Naive B cell (primary cell): ENCODE results near the gene OBI1. TPM values are rescaled to one million over a fixed set of nuclear protein-coding genes. Genes with fewer than 3 reads are reported as not detected.

Experiments used
- ATAC-seq, 2 donors: fragments of 150-1000 bp; cut with Tn5 transposase; 2 replicates each; pipeline ENCODE4 v1.10.0; 2021; ENCODE audit warnings: low read depth in 2 of 2, mild to moderate bottlenecking in 2 of 2, moderate library complexity in 2 of 2
- DNase-seq: peaks from one replicate; pipeline ENCODE4 v3.0.0; 2022
- H3K27ac Mint-ChIP-seq, 6 donors: one replicate each; pipeline ENCODE4 v1.8.0; 2020 to 2022; ENCODE audit warnings: mild to moderate bottlenecking in 6 of 6, mixed read lengths in 6 of 6, moderate library complexity in 5 of 6, inconsistent platforms in 2 of 6
- H3K27me3 Mint-ChIP-seq, 3 donors: one replicate each; pipeline ENCODE4 v1.8.0; 2021 to 2022; ENCODE audit warnings: mixed read lengths in 3 of 3, mild to moderate bottlenecking in 1 of 3
- H3K36me3 Mint-ChIP-seq, 2 donors: one replicate each; pipeline ENCODE4 v1.8.0; 2020 to 2022; ENCODE audit warnings: mixed read lengths in 2 of 2, inconsistent platforms in 1 of 2, mild to moderate bottlenecking in 1 of 2
- H3K4me1 Mint-ChIP-seq, 3 donors: one replicate each; pipeline ENCODE4 v1.8.0; 2020 to 2022; ENCODE audit warnings: mixed read lengths in 3 of 3, inconsistent platforms in 1 of 3, mild to moderate bottlenecking in 1 of 3, moderate library complexity in 1 of 3
- H3K4me3 Mint-ChIP-seq, 8 donors: one replicate each; pipeline ENCODE4 v1.8.0; 2020 to 2022; ENCODE audit warnings: mild to moderate bottlenecking in 8 of 8, mixed read lengths in 8 of 8, moderate library complexity in 8 of 8, inconsistent platforms in 2 of 8
- H3K9me3 Mint-ChIP-seq, 7 donors: one replicate each; pipeline ENCODE4 v1.8.0; 2020 to 2022; ENCODE audit warnings: mixed read lengths in 7 of 7, mild to moderate bottlenecking in 5 of 7, inconsistent platforms in 2 of 7, moderate library complexity in 1 of 7
- polyA plus RNA-seq, 6 donors: library from polyadenylated mRNA; unstranded; fragments of 300-500 nt; fragmentation: Illumina TruSeq; gene quantifications; one replicate each; pipeline ENCODE4 v1.2.3, GENCODE V29; 2021; ENCODE audit warnings: low read depth in 6 of 6

The OBI1 gene
- polyA plus RNA-seq, 6 donors from 2014 or later: 1.00 to 18.5 (median 15.3) TPM

DNA sequence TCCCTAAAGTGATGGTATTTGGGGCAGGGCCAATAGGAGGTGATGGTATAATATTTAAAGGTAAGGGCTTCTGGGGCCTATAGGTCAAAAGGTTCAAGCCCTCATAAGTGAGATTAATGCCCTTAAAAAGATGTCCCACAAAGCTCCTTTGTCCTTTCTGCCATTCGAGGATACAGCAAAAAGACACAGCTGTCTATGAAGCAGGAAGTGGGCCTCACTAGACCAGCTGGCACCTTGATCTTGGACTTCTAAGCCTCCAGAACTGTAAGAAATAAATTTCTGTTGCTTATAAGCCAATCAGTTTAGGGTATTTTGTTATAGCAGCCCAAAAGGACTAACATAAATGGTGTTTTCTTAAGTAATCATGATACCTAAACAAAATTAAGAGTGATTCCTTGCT is 28.4 kb downstream of the OBI1 start:
- no peak for ATAC-seq
- no peaks in the 10 kb centered on the region for H3K9me3 Mint-ChIP-seq
- H3K36me3 Mint-ChIP-seq: peaks cover 55 to 64% of the 10 kb centered on the region in 2 donors
- H3K4me3 Mint-ChIP-seq: no peak overlapping the region
- peaks cover 0 to 3% (median 0%) of the 10 kb centered on the region in 3 donors for H3K4me1 Mint-ChIP-seq
- no peak for DNase-seq
- no peak overlapping the region for H3K27ac Mint-ChIP-seq
- no peaks in the 10 kb centered on the region for H3K27me3 Mint-ChIP-seq

DNA sequence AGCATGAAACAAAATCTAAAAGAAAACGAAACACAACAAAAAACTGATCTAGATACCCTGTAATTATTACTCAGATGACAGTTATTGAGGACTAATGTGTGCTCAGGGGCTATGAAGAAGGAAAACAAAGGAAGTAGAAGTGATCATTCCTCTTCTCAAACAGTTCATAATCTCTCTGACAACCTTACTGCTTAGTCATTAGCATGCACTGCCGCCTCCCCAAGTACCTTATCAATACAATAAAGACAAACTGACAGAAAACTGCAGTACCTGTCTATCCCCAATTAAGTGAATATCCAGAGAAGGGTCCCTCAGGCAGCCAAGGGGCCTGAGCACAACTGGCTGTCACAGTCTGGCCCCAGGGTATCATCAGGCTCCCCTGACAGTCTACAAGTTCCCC is 33.6 kb downstream of the OBI1 start:
- Mint-ChIP-seq H3K9me3 (no peaks in the 10 kb centered on the region), H3K27ac (peak overlapping the region in 2 of 6 donors; percentile 15 to 36), H3K4me3 (no peak overlapping the region), H3K27me3 (no peaks in the 10 kb centered on the region), H3K4me1 (peaks cover 0 to 5% (median 0%) of the 10 kb centered on the region in 3 donors), H3K36me3 (peaks cover 38 to 56% of the 10 kb centered on the region in 2 donors)
- DNase-seq (no peak), ATAC-seq (no peak)

DNA sequence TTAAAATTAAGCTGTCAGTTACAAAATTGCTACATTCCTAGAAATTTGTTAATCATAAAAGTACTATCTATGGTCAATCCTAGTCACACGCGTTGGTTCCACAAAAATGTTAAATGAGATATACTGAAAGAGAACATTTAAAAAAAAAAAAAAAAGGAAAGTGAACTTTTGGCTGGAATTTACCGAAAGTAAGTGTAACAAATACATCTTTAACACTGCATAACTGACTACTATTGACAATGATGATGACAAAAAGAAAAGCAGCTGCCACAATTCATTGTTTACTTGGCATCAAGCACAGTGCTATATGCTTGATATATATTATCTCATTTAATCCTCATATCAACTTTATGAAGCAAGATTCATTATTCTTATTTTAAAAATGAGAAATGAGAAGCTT is 35.8 kb downstream of the OBI1 start:
- Mint-ChIP-seq H3K4me1 (peaks cover 0 to 5% (median 0%) of the 10 kb centered on the region in 3 donors), H3K36me3 (peaks cover 32 to 46% of the 10 kb centered on the region in 2 donors), H3K9me3 (no peaks in the 10 kb centered on the region), H3K27me3 (no peaks in the 10 kb centered on the region), H3K27ac (no peak overlapping the region), H3K4me3 (no peak overlapping the region)
- ATAC-seq (no peak), DNase-seq (no peak)

DNA sequence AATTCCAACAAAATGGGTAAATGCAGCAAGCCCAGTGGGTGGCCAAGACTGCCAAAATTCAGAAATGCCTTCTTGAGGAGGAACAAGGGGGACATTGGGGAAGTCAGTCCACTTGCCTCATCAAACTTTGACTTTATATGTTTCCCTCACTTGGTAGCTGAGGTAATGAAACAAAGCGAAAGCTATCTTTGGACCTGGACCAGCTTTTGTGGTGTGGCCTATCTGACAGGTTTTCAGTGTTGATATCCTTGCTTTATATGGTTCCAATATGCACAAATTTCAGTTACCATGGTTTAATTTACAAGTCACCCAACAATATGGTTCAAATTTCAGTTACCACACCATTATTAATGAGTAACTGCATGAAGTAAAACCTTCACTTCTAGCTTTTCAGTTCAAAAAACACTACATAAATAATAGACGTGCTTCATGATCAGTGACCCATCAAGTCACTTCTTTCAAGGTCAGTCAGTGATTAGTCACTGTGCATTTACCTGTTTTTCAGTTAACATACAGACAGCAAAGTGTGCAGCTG is 38.0 kb downstream of the OBI1 start:
- DNase-seq: no peak
- H3K9me3 Mint-ChIP-seq: no peaks in the 10 kb centered on the region
- H3K27me3 Mint-ChIP-seq: no peaks in the 10 kb centered on the region
- no peak for ATAC-seq
- H3K27ac Mint-ChIP-seq: no peak overlapping the region
- peaks cover 29 to 49% of the 10 kb centered on the region in 2 donors for H3K36me3 Mint-ChIP-seq
- H3K4me3 Mint-ChIP-seq: no peak overlapping the region
- H3K4me1 Mint-ChIP-seq: peaks cover 0 to 5% (median 0%) of the 10 kb centered on the region in 3 donors

DNA sequence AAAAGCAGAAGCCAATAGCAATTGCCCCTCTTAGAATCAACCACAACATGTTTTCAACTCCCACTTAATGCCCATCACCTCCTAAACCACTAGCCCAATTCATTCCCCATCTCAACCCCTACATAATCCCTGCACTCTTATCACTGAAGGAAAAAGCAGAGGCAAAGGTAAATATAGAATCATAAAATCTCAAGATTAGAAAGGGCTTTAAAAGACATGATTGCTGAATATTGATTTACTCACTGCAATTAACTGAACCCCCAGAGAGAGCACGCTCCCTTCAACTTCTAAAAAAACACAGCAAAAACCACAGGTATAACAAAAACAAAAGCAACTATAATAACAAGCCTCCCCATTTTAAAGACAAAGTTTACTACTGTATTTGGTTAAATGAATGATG is 40.5 kb downstream of the OBI1 start:
- no peak for DNase-seq
- Mint-ChIP-seq H3K36me3 (peaks cover 36 to 50% of the 10 kb centered on the region in 2 donors), H3K4me1 (no peaks in the 10 kb centered on the region), H3K9me3 (no peaks in the 10 kb centered on the region), H3K27me3 (peaks cover 0 to 4% (median 4%) of the 10 kb centered on the region in 3 donors), H3K4me3 (no peak overlapping the region), H3K27ac (peak overlapping the region in 1 of 6 donors; percentile 4)
- no peak for ATAC-seq

DNA sequence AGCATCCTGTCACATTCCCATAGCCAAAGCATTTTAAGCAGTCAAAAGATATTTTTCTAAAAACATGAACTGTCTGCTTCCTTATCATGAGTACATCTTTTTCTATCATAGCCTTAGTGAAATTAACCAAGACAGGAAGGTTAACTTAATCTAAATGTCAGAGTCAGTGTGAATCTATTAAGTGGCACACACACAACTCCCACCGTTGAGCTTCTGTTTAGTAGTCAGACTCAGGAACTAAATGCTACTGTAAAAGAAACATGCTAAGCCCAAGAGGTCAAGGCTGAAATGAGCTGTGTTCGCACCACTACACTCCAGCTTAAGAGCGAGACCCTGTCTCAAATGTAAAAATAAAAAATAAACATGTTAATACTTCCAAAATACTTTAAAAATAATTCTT is 47.9 kb downstream of the OBI1 start:
- H3K4me3 Mint-ChIP-seq: peak overlapping the region in 1 of 8 donors; percentile 74
- ATAC-seq (no peak), DNase-seq (no peak)
- H3K27ac Mint-ChIP-seq: no peak overlapping the region
- peaks cover 17 to 28% of the 10 kb centered on the region in 2 donors for H3K36me3 Mint-ChIP-seq
- H3K9me3 Mint-ChIP-seq: peaks cover 0 to 15% (median 5%) of the 10 kb centered on the region in 7 donors
- H3K4me1 Mint-ChIP-seq: peaks cover 19 to 39% (median 35%) of the 10 kb centered on the region in 3 donors
- H3K27me3 Mint-ChIP-seq: peaks cover 46 to 59% (median 53%) of the 10 kb centered on the region in 3 donors

DNA sequence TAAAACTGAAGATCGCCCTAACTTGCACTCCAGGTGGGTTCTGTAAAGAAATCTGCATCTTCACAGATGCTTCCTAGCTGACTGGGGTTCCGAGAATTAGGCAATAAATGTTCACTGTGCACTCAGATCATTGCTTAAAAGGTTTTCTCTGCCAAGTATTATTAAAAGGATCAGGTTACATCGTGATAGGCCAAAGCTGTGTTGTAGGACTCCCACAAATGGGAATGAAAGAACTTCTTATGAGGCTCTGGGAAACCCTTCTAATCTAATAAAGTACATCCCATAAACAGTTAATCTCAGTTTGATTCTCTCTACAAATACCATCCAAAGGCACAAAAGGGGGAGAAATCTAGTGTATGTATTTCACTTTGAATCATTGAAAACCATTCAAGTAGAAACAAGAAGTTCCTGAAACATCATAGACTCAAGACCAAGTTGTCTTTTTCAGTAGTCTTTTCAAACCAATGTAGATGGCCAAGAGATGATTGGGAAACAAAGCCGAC is 48.5 kb downstream of the OBI1 start:
- Mint-ChIP-seq H3K9me3 (peaks cover 0 to 15% (median 5%) of the 10 kb centered on the region in 7 donors), H3K4me1 (peaks cover 23 to 41% (median 39%) of the 10 kb centered on the region in 3 donors), H3K27ac (peak overlapping the region in 1 of 6 donors; percentile 10), H3K36me3 (peaks cover 11 to 22% of the 10 kb centered on the region in 2 donors), H3K27me3 (peaks cover 52 to 64% (median 59%) of the 10 kb centered on the region in 3 donors), H3K4me3 (peak overlapping the region in 4 of 8 donors; percentile 21 to 88 (median 64))
- ATAC-seq (no peak), DNase-seq (no peak)

DNA sequence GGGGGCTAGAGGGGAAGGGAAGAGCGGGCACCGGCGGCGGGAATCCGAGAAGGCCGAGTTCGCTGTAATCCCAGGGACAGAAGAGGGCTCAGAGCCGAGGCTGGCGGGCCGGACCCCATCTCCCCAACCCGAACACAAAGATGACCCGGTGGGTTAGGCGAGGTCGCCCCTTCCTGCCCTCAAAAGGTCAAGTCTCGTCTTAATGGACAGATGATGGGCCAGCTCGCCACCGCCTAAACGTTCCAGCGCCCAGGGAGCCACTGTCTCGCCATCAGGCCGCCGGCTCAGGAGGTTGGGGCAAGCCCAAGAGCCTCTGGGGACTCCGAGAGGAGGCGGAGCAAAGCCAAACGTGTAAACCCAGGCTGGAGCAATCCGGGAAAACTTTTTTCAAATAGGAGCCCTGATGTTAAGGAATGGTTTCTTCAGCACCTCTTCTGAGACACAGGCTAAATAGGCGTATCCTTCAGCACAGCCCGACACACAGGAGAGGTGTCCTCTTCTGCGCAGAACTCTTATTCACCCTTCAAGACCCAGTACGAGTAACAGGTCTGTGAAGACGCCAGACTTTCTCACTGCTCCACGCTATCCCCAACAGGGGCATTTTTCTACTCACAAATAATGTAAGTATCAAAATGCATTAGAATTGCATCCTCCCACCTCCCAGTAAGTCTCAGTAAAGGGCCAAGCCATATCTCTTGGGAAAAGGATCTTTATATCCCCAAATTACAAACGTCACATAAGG is 49.3 kb downstream of the OBI1 start:
- peaks cover 60 to 69% (median 67%) of the 10 kb centered on the region in 3 donors for H3K27me3 Mint-ChIP-seq
- H3K4me1 Mint-ChIP-seq: peaks cover 23 to 41% (median 39%) of the 10 kb centered on the region in 3 donors
- H3K27ac Mint-ChIP-seq: peak overlapping the region in 3 of 6 donors; percentile 9 to 66 (median 39)
- H3K4me3 Mint-ChIP-seq: peak overlapping the region; percentile 74 to 94 (median 90)
- ATAC-seq: peak; percentile 37
- H3K36me3 Mint-ChIP-seq: peaks cover 5 to 14% of the 10 kb centered on the region in 2 donors
- DNase-seq: no peak
- peaks cover 0 to 21% (median 5%) of the 10 kb centered on the region in 7 donors for H3K9me3 Mint-ChIP-seq

DNA sequence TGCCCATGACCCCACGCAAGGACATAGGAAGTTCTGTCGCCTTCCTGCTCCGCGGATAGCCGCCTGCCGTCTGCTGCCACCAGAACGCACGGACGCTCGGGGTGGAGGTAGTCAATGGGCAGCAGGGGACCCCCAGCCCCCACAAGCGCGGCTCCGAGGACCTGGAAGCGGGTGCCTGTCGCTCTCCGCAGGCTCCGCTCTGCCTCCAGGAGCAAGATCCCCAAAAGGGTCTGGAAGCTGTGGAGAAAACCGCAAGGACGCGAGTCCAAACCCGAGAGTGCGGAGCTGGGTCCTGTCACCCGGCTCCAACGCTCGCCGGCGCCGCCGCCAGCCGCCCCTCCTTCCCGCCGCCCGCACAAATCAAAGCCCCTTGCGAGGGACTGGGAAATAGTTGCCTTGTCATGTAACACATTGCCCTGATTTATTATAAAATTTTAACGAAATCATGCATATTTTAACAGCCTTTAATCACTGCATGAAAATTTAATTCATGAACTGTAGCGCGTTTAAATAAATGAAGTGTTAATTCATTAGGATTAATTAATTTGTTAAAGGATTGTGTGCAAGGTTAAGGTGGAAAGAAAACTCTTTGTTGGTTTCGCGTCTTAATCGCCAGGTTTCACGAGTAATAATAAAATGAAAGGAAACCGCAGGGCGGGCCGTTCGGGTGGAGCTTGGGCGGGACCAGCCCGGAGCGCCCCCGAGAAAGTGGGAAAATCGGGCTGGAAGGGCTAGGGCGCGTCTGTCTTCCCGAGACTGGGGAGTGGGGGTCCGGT is 50.1 kb downstream of the OBI1 start:
- Mint-ChIP-seq H3K9me3 (peaks cover 0 to 21% (median 6%) of the 10 kb centered on the region in 7 donors), H3K27me3 (peaks cover 68 to 77% (median 71%) of the 10 kb centered on the region in 3 donors)
- peak; percentile 16 to 27 for ATAC-seq

DNA sequence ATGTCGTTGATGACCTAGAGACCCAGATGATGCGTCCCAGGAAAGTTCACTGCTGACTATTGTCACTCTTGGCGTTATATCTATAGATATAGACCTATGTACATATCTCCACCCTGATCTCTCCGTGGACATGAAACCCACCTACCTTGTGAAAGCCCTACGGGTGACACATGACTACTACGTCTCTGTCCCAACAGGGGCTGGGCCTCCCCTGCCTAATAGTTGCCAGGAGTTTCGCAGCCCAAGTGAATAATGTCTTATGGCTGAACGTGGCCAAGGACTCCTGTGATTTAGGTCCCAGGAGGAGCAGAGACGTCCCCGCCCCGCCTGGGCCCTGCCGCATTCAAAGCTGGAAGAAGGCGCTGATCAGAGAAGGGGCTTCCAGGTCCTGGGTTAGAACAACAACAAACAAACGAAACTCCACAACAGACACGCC is 50.7 kb downstream of the OBI1 start:
- Mint-ChIP-seq H3K4me3 (peak overlapping the region; percentile 78 to 94 (median 86)), H3K27me3 (peaks cover 74 to 82% (median 77%) of the 10 kb centered on the region in 3 donors), H3K9me3 (peaks cover 0 to 21% (median 6%) of the 10 kb centered on the region in 7 donors), H3K4me1 (peaks cover 33 to 48% (median 41%) of the 10 kb centered on the region in 3 donors), H3K27ac (peak overlapping the region in 3 of 6 donors; percentile 58 to 90 (median 86)), H3K36me3 (peaks cover 0 to 8% of the 10 kb centered on the region in 2 donors)
- ATAC-seq (no peak), DNase-seq (no peak)

More for the DNA sequence above, 50.1 kb downstream of the OBI1 start:
- peaks cover 0 to 8% of the 10 kb centered on the region in 2 donors for H3K36me3 Mint-ChIP-seq
- DNase-seq: no peak
- peaks cover 27 to 43% (median 41%) of the 10 kb centered on the region in 3 donors for H3K4me1 Mint-ChIP-seq
- H3K4me3 Mint-ChIP-seq: peak overlapping the region; percentile 81 to 94 (median 90)
- peak overlapping the region in 4 of 6 donors; percentile 44 to 90 (median 72) for H3K27ac Mint-ChIP-seq

DNA sequence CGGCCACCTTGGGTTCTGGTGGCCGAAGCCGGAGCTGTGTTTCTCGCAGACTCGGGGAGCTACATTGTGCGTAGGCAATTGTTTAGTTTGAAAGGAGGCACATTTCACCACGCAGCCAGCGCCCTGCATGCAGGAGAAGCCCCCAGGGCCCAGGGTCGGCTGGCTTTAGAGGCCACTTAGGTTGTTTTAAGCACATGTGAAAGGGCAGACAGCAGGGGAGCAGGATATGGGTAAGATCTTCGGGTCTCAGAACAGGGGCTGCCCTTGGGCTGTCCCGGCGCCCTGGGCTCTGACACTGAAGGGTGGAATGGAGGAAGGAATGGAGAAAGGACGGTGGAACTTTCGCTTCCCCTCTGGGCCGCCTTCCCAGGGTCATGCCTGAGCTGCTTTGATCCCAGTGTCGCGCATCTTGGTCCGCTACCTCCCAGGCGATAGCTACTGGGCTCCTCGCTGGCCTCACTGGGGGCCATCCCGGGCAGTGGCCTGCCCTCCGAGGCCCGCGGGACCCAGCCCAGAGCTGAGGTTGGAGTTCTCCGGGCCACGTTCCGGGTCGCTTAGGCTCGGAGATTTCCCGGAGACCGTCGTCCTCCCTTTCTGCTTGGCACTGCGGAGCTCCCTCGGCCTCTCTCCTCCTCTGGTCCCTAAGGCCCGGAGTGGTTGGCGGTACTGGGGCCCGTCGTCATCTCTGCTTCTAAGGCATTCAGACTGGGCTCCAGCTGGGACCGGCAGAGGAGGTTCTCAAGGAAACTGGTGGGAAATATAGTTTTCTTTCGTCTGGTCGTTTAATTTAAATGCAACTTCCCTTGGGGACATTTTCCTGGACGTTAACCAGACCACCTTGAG is 51.3 kb downstream of the OBI1 start:
- Mint-ChIP-seq H3K27me3 (peaks cover 80 to 85% (median 84%) of the 10 kb centered on the region in 3 donors), H3K9me3 (peaks cover 0 to 21% (median 7%) of the 10 kb centered on the region in 7 donors), H3K27ac (peak overlapping the region in 4 of 6 donors; percentile 58 to 90 (median 83)), H3K4me1 (peaks cover 36 to 52% (median 44%) of the 10 kb centered on the region in 3 donors), H3K36me3 (peaks cover 0 to 10% of the 10 kb centered on the region in 2 donors), H3K4me3 (peak overlapping the region in 7 of 8 donors; percentile 78 to 94 (median 88))
- ATAC-seq (no peak), DNase-seq (no peak)
